ENCODE data around the gene CLCF1.

CLCF1 gene

GRCh38 chr11:67401495-67402191, 28.2 kb upstream of the CLCF1 start, which contains the start of gene PPP1CA:
TSS of gene PPP1CA (minus strand) at chr11:67401858. CDS start at chr11:67401782, 76 bp downstream.
- H3K36me3 Mint-ChIP-seq: peaks cover 3% of the 10 kb centered on the region
- peaks cover 64% of the 10 kb centered on the region for H3K4me1 Mint-ChIP-seq

GRCh38 chr11:67400942-67401494, 27.6 kb upstream of the CLCF1 start:
- no peaks in the 10 kb centered on the region for H3K27me3 Mint-ChIP-seq
- no peaks in the 10 kb centered on the region for H3K9me3 Mint-ChIP-seq
- peak overlapping the region; percentile 85 for H3K4me3 Mint-ChIP-seq
- peak overlapping the region; percentile 85 for H3K27ac Mint-ChIP-seq
- H3K36me3 Mint-ChIP-seq: peaks cover 3% of the 10 kb centered on the region
- H3K4me1 Mint-ChIP-seq: peaks cover 63% of the 10 kb centered on the region

More at GRCh38 chr11:67401495-67402191, 28.2 kb upstream of the CLCF1 start, which contains the start of gene PPP1CA:
- peak within 1 kb of the TSS; percentile 93 for H3K27ac Mint-ChIP-seq
- no peaks in the 10 kb centered on the region for H3K9me3 Mint-ChIP-seq
- H3K27me3 Mint-ChIP-seq: no peaks in the 10 kb centered on the region
- peak within 1 kb of the TSS; percentile 96 for H3K4me3 Mint-ChIP-seq

GRCh38 chr11:67400251-67400941, 27.0 kb upstream of the CLCF1 start:
- Mint-ChIP-seq H3K4me1 (peaks cover 57% of the 10 kb centered on the region), H3K36me3 (peaks cover 3% of the 10 kb centered on the region), H3K4me3 (peak overlapping the region; percentile 85), H3K27me3 (no peaks in the 10 kb centered on the region), H3K27ac (peak overlapping the region; percentile 85), H3K9me3 (no peaks in the 10 kb centered on the region)

GRCh38 chr11:67398661-67399563, 25.5 kb upstream of the CLCF1 start:
- Mint-ChIP-seq H3K4me3 (peak overlapping the region; percentile 49), H3K9me3 (no peaks in the 10 kb centered on the region), H3K27ac (no peak overlapping the region), H3K27me3 (no peaks in the 10 kb centered on the region), H3K4me1 (peaks cover 47% of the 10 kb centered on the region), H3K36me3 (peaks cover 3% of the 10 kb centered on the region)

GRCh38 chr11:67397986-67398660, 24.7 kb upstream of the CLCF1 start:
- Mint-ChIP-seq H3K9me3 (no peaks in the 10 kb centered on the region), H3K27ac (peak overlapping the region; percentile 55), H3K4me3 (peak overlapping the region; percentile 39), H3K4me1 (peaks cover 50% of the 10 kb centered on the region), H3K27me3 (no peaks in the 10 kb centered on the region), H3K36me3 (peaks cover 4% of the 10 kb centered on the region)

GRCh38 chr11:67397536-67397935, 24.1 kb upstream of the CLCF1 start:
- H3K36me3 Mint-ChIP-seq: peaks cover 4% of the 10 kb centered on the region
- no peaks in the 10 kb centered on the region for H3K9me3 Mint-ChIP-seq
- H3K4me3 Mint-ChIP-seq: peak overlapping the region; percentile 39
- peaks cover 54% of the 10 kb centered on the region for H3K4me1 Mint-ChIP-seq
- peak overlapping the region; percentile 83 for H3K27ac Mint-ChIP-seq
- no peaks in the 10 kb centered on the region for H3K27me3 Mint-ChIP-seq

- Mint-ChIP-seq H3K4me1 (peaks cover 59% of the 10 kb centered on the region), H3K36me3 (peaks cover 4% of the 10 kb centered on the region), H3K9me3 (no peaks in the 10 kb centered on the region), H3K4me3 (peak overlapping the region; percentile 49), H3K27me3 (no peaks in the 10 kb centered on the region), H3K27ac (peak overlapping the region; percentile 75)
These were observed 23.4 kb upstream of the CLCF1 start for GRCh38 chr11:67396587-67397389.

- Mint-ChIP-seq H3K4me1 (peaks cover 60% of the 10 kb centered on the region), H3K27ac (no peak overlapping the region)
These were observed 22.8 kb upstream of the CLCF1 start for GRCh38 chr11:67396259-67396581.

GRCh38 chr11:67395555-67396258, 22.3 kb upstream of the CLCF1 start:
- Mint-ChIP-seq H3K27me3 (no peaks in the 10 kb centered on the region), H3K9me3 (no peaks in the 10 kb centered on the region), H3K36me3 (peaks cover 4% of the 10 kb centered on the region), H3K4me3 (no peak overlapping the region), H3K4me1 (peaks cover 64% of the 10 kb centered on the region), H3K27ac (peak overlapping the region; percentile 17)

More at GRCh38 chr11:67396259-67396581, 22.8 kb upstream of the CLCF1 start:
- Mint-ChIP-seq H3K9me3 (no peaks in the 10 kb centered on the region), H3K36me3 (peaks cover 4% of the 10 kb centered on the region), H3K4me3 (no peak overlapping the region), H3K27me3 (no peaks in the 10 kb centered on the region)

- H3K4me1 Mint-ChIP-seq: peaks cover 58% of the 10 kb centered on the region
- peaks cover 4% of the 10 kb centered on the region for H3K36me3 Mint-ChIP-seq
- no peak overlapping the region for H3K27ac Mint-ChIP-seq
These were observed 20.6 kb upstream of the CLCF1 start for GRCh38 chr11:67393990-67394389.

GRCh38 chr11:67393437-67393836, 20.0 kb upstream of the CLCF1 start:
- H3K4me1 Mint-ChIP-seq: peaks cover 58% of the 10 kb centered on the region
- peak overlapping the region; percentile 30 for H3K4me3 Mint-ChIP-seq
- H3K27ac Mint-ChIP-seq: peak overlapping the region; percentile 23

More at GRCh38 chr11:67393990-67394389, 20.6 kb upstream of the CLCF1 start:
- Mint-ChIP-seq H3K4me3 (peak overlapping the region; percentile 65), H3K9me3 (no peaks in the 10 kb centered on the region), H3K27me3 (no peaks in the 10 kb centered on the region)

GRCh38 chr11:67392183-67392715, 18.9 kb upstream of the CLCF1 start:
- Mint-ChIP-seq H3K36me3 (peaks cover 3% of the 10 kb centered on the region), H3K4me1 (peaks cover 46% of the 10 kb centered on the region), H3K4me3 (peak overlapping the region; percentile 90), H3K27ac (peak overlapping the region; percentile 90), H3K9me3 (no peaks in the 10 kb centered on the region), H3K27me3 (no peaks in the 10 kb centered on the region)

More at GRCh38 chr11:67393437-67393836, 20.0 kb upstream of the CLCF1 start:
- Mint-ChIP-seq H3K27me3 (no peaks in the 10 kb centered on the region), H3K36me3 (peaks cover 4% of the 10 kb centered on the region), H3K9me3 (no peaks in the 10 kb centered on the region)

Measured in activated naive CD4-positive, alpha-beta T cell treated with anti-CD3 and anti-CD28 coated beads, Interleukin-2, amount 50 U/mL, for 24 hours (primary cell).